HepG2 (cell line): ENCODE results near the gene NAA11.

ENCODE experiments used
- GATA4 ChIP-seq: sonication (generic); IDR thresholded peaks from 2 replicates; pipeline ENCODE4 v1.6.1; 2016; ENCODE audit warnings: antibody characterized with exemption, low read depth, borderline replicate concordance
- MTF1 ChIP-seq: sonication (generic); formaldehyde crosslinking; IDR thresholded peaks from 2 replicates; pipeline ENCODE4 v1.5.0; 2020; ENCODE audit warnings: missing genetic modification reagents
- POLR2A ChIP-seq, 2 experiments: IDR thresholded peaks; 2 replicates each; pipeline ENCODE4 v1.6.1; 2011; ENCODE audit warnings: low read depth in 2 of 2, low read length in 2 of 2, mild to moderate bottlenecking in 1 of 2, moderate library complexity in 1 of 2; ENCODE audit not compliant: insufficient read depth in 1 of 2
- YY1 ChIP-seq: IDR thresholded peaks from 2 replicates; pipeline ENCODE4 v1.6.1; 2011; ENCODE audit warnings: low read length, low read depth, moderate library complexity, mild to moderate bottlenecking; ENCODE audit not compliant: insufficient read depth, insufficient replicate concordance
- ZNF30 ChIP-seq: sonication (generic); formaldehyde crosslinking; IDR thresholded peaks from 2 replicates; pipeline ENCODE4 v1.5.0; 2020; ENCODE audit warnings: mild to moderate bottlenecking, missing genetic modification reagents
- TF ChIP-seq, protein P1 (sequence below): sonication (generic); formaldehyde crosslinking; IDR thresholded peaks from 2 replicates; pipeline ENCODE4 v1.5.0; 2020; ENCODE audit warnings: mild to moderate bottlenecking, missing genetic modification reagents, moderate library complexity

GRCh38 chr4:79287718-79288117 lies 38.1 kb downstream of the NAA11 start:
- TF ChIP-seq, protein P1, sequence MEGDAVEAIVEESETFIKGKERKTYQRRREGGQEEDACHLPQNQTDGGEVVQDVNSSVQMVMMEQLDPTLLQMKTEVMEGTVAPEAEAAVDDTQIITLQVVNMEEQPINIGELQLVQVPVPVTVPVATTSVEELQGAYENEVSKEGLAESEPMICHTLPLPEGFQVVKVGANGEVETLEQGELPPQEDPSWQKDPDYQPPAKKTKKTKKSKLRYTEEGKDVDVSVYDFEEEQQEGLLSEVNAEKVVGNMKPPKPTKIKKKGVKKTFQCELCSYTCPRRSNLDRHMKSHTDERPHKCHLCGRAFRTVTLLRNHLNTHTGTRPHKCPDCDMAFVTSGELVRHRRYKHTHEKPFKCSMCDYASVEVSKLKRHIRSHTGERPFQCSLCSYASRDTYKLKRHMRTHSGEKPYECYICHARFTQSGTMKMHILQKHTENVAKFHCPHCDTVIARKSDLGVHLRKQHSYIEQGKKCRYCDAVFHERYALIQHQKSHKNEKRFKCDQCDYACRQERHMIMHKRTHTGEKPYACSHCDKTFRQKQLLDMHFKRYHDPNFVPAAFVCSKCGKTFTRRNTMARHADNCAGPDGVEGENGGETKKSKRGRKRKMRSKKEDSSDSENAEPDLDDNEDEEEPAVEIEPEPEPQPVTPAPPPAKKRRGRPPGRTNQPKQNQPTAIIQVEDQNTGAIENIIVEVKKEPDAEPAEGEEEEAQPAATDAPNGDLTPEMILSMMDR (CRISPR knock-in tag) = no peak
- TF ChIP-seq ZNF30 (CRISPR knock-in tag) (no peak), GATA4 (no peak), POLR2A (IDR thresholded peaks at IDR 0.05; ENCODE audit: insufficient read depth in 1 of 2, low read depth in 2 of 2, low read length in 2 of 2) (no peak), MTF1 (CRISPR knock-in tag) (no peak), YY1 (no peak)
